Memory B cell (primary cell): ENCODE measurements around the gene HOXD8.

Source experiments
- ATAC-seq: fragments of 150-1000 bp; cut with Tn5 transposase; 2 replicates; pipeline ENCODE4 v1.10.0; 2021; ENCODE audit warnings: low read depth, mild to moderate bottlenecking, moderate library complexity
- DNase-seq, 2 donors: peaks; one replicate each; pipeline ENCODE4 v3.0.0; 2022; ENCODE audit warnings: low spot score in 2 of 2
- H3K27ac Mint-ChIP-seq: one replicate; pipeline ENCODE4 v1.8.0; 2022; ENCODE audit warnings: mild to moderate bottlenecking, moderate library complexity, mixed read lengths
- H3K27me3 Mint-ChIP-seq: one replicate; pipeline ENCODE4 v1.8.0; 2022; ENCODE audit warnings: mixed read lengths
- H3K36me3 Mint-ChIP-seq: one replicate; pipeline ENCODE4 v1.8.0; 2022; ENCODE audit warnings: mild to moderate bottlenecking, mixed read lengths
- H3K4me1 Mint-ChIP-seq: one replicate; pipeline ENCODE4 v1.8.0; 2022; ENCODE audit warnings: mixed read lengths
- H3K4me3 Mint-ChIP-seq: one replicate; pipeline ENCODE4 v1.8.0; 2022; ENCODE audit warnings: mild to moderate bottlenecking, moderate library complexity, mixed read lengths
- H3K9me3 Mint-ChIP-seq: one replicate; pipeline ENCODE4 v1.8.0; 2022; ENCODE audit warnings: mixed read lengths

The HOXD8 gene

GRCh38 chr2:176172895-176173566 lies 43.5 kb downstream of the HOXD8 start:
- no peaks in the 10 kb centered on the region for H3K9me3 Mint-ChIP-seq
- H3K4me3 Mint-ChIP-seq = no peak overlapping the region
- H3K4me1 Mint-ChIP-seq = peaks cover 3% of the 10 kb centered on the region

GRCh38 chr2:176173567-176174381 lies 44.3 kb downstream of the HOXD8 start:
- Mint-ChIP-seq H3K27ac (no peak overlapping the region), H3K4me3 (no peak overlapping the region), H3K36me3 (no peaks in the 10 kb centered on the region), H3K27me3 (peaks cover 38% of the 10 kb centered on the region), H3K9me3 (no peaks in the 10 kb centered on the region), H3K4me1 (peaks cover 3% of the 10 kb centered on the region)
- ATAC-seq (no peak), DNase-seq (no peak)

More at GRCh38 chr2:176172895-176173566, 43.5 kb downstream of the HOXD8 start:
- no peak for ATAC-seq
- Mint-ChIP-seq H3K27ac (no peak overlapping the region), H3K36me3 (no peaks in the 10 kb centered on the region), H3K27me3 (peaks cover 36% of the 10 kb centered on the region)
- DNase-seq = no peak

DNA sequence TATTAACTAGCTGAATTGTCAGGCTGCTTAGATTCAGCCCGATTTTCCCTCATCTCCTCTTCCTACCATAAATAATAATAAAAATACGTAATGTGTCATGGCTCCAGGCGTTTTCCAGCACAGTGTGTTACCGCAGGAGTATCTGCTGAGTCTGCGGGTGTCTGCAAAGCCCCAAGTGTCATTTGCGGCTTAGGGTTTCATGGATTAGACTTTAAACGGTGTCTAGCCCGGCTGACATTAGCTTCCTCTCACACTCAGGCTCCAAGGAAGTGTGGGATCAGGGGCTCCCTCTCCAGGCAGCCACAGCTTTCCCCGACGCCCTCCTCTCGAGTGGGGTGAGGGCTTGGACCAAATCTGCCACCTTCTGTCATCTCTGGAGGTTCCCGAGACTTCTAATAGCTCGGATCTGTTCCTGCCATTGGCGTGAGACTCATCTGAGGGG lies 44.9 kb downstream of the HOXD8 start:
- DNase-seq (no peak), ATAC-seq (no peak)
- H3K4me1 Mint-ChIP-seq = peaks cover 3% of the 10 kb centered on the region
- H3K27ac Mint-ChIP-seq = no peak overlapping the region
- peaks cover 40% of the 10 kb centered on the region for H3K27me3 Mint-ChIP-seq
- no peaks in the 10 kb centered on the region for H3K36me3 Mint-ChIP-seq
- no peak overlapping the region for H3K4me3 Mint-ChIP-seq
- no peaks in the 10 kb centered on the region for H3K9me3 Mint-ChIP-seq

DNA sequence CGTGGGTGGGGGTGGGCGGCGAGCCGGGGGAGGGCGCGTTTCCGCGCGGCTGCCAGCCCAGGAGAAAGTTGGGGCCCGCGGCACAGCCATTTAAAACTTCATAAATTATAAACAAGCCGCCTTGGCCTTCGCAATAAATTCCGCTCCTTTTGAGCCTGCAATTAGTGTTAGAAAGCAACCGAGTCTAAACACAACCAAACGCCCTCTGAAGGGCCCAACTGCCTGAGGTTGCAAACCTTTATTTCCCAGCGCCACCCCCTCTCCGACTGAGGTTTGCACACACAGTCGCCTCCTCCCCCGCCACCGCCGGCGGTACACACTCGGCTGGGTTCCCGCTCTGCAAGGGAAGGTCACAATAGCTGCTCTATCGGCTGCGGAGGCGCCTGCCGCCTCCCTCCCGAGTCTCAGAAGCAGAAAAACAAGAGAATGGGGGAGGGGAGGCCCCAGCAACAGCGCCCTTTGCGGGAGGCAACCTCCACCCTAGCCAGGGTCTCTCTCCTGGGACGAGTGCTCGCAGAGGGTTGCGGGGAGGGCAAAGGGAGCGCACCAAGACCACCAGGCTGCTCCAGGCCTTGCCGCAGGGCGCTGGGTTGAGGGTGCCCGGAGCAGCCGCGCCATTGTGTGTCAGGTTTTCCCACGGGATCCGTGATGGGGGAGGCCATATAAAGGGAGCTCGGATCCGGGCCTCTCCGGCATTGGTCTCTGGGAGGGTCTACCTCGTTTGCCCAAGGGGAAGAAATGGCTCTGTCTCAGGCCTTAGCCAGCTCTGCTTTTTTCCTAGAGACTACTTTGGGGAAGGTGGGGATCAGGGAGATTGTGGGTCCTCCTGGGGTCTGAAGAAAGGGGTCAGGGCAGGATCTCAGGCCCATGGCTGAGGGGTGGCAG lies 45.6 kb downstream of the HOXD8 start:
- H3K4me3 Mint-ChIP-seq = no peak overlapping the region
- no peaks in the 10 kb centered on the region for H3K9me3 Mint-ChIP-seq
- ATAC-seq (no peak), DNase-seq (no peak)
- peaks cover 3% of the 10 kb centered on the region for H3K4me1 Mint-ChIP-seq
- no peak overlapping the region for H3K27ac Mint-ChIP-seq
- peaks cover 41% of the 10 kb centered on the region for H3K27me3 Mint-ChIP-seq
- no peaks in the 10 kb centered on the region for H3K36me3 Mint-ChIP-seq

DNA sequence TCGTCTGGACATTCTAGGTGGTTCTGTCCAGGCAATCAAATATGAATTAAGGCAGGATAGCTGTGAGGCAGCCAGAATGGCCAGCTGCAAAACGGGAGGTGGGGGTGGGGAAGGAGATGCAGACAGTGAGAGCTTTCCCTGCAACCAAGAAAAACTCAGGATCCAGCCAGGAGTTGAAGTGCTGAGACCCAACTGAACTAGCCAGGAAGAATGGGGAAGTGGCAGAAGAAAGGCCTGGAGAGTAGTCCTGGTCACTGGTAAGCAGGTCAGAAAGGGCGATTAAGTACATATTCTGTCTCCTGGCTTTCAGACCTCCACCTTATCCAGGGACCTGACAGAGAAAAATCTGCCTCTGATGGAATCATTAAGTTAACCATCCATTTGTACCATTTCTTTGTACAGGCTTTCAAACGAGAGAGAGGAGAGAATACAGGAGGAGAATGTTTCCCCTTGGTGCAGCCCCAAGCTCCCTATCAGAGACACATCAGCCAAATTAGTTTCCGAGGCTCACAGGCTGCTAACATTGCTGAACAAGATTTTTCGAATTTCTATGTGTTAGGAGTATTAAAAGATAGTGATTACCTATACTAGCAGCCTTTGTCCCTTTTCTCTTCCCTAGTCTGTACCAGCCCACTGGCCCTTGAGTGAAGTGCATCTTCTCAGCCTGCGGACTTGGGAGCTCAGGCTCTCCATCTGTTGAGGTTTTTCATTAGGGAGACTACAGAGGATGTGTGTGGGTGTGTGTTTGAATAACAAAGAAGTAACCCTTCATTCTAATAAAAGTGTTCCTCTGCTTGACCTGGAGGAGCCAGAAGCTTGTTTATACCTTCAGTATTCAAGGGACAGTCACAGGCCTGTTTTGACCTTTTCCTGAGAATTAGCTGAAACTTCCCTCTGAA lies 46.5 kb downstream of the HOXD8 start:
- no peak overlapping the region for H3K4me3 Mint-ChIP-seq
- peaks cover 3% of the 10 kb centered on the region for H3K4me1 Mint-ChIP-seq
- ATAC-seq = no peak
- no peak overlapping the region for H3K27ac Mint-ChIP-seq
- no peaks in the 10 kb centered on the region for H3K9me3 Mint-ChIP-seq
- DNase-seq = no peak
- no peaks in the 10 kb centered on the region for H3K36me3 Mint-ChIP-seq
- peaks cover 43% of the 10 kb centered on the region for H3K27me3 Mint-ChIP-seq

- ATAC-seq (no peak), DNase-seq (no peak)
- H3K4me1 Mint-ChIP-seq = peaks cover 3% of the 10 kb centered on the region
- H3K27ac Mint-ChIP-seq = no peak overlapping the region
- H3K9me3 Mint-ChIP-seq = no peaks in the 10 kb centered on the region
- H3K4me3 Mint-ChIP-seq = no peak overlapping the region
- H3K36me3 Mint-ChIP-seq = no peaks in the 10 kb centered on the region
- H3K27me3 Mint-ChIP-seq = peaks cover 36% of the 10 kb centered on the region
These were observed 48.1 kb downstream of the HOXD8 start for GRCh38 chr2:176177580-176178037.

GRCh38 chr2:176178038-176178756 lies 48.7 kb downstream of the HOXD8 start:
- peak overlapping the region; percentile 32 for H3K4me3 Mint-ChIP-seq

DNA sequence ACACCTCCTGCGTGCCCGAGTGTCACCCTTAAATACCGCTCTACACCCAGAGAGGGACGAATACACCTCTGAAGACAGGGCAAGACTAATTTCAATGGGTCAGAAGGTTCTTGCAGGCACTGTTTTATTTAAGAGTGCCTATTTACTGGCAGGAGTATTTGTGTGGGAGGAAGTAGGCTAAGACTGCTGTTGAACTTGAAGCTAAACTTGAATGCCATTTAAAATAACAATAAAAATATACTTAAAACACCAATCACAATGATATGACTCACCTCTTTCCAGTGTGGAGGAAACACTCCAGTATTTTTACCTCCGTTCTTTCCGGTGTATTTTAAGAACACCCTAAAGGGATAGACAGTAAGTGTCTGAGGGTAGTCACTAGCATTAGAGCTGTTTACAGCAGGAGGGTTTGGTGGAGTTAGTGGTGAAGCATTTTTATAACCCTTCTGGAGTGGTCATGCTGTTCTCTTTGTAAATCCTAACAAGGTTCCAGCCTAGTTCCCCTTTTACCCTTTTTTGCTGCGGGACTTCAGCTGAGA lies 49.3 kb downstream of the HOXD8 start:
- Mint-ChIP-seq H3K4me3 (no peak overlapping the region), H3K4me1 (no peaks in the 10 kb centered on the region), H3K9me3 (no peaks in the 10 kb centered on the region), H3K27ac (no peak overlapping the region), H3K36me3 (no peaks in the 10 kb centered on the region), H3K27me3 (peaks cover 35% of the 10 kb centered on the region)
- ATAC-seq (no peak), DNase-seq (no peak)

More at GRCh38 chr2:176178038-176178756, 48.7 kb downstream of the HOXD8 start:
- DNase-seq = no peak
- peaks cover 33% of the 10 kb centered on the region for H3K27me3 Mint-ChIP-seq
- no peaks in the 10 kb centered on the region for H3K36me3 Mint-ChIP-seq
- no peaks in the 10 kb centered on the region for H3K9me3 Mint-ChIP-seq
- H3K27ac Mint-ChIP-seq = no peak overlapping the region
- H3K4me1 Mint-ChIP-seq = peaks cover 2% of the 10 kb centered on the region
- ATAC-seq = no peak

- H3K4me3 Mint-ChIP-seq = no peak overlapping the region
- peaks cover 30% of the 10 kb centered on the region for H3K27me3 Mint-ChIP-seq
- no peak overlapping the region for H3K27ac Mint-ChIP-seq
- no peaks in the 10 kb centered on the region for H3K4me1 Mint-ChIP-seq
- ATAC-seq (no peak), DNase-seq (no peak)
- H3K36me3 Mint-ChIP-seq = no peaks in the 10 kb centered on the region
- H3K9me3 Mint-ChIP-seq = no peaks in the 10 kb centered on the region
These were observed 52.0 kb downstream of the HOXD8 start for GRCh38 chr2:176181551-176181950.
